ENCODE measurements around the gene MSN. TPM values are rescaled to one million over a fixed set of nuclear protein-coding genes. Genes with fewer than 3 reads are reported as not detected.

MSN gene
- total RNA-seq, 1 experiment from 2014 or later = 315 TPM

GRCh38 chrX:65696613-65697012 lies 29.2 kb downstream of the MSN start:
- no peak for DNase-seq
- peaks cover 12% of the 10 kb centered on the region for H3K36me3 ChIP-seq
- H3K27me3 ChIP-seq = no peaks in the 10 kb centered on the region
- no peaks in the 10 kb centered on the region for H3K9me3 ChIP-seq
- no peak overlapping the region for H3K4me3 ChIP-seq

GRCh38 chrX:65697211-65697641 lies 29.8 kb downstream of the MSN start:
- no peaks in the 10 kb centered on the region for H3K9me3 ChIP-seq
- no peaks in the 10 kb centered on the region for H3K27me3 ChIP-seq
- peaks cover 12% of the 10 kb centered on the region for H3K36me3 ChIP-seq
- DNase-seq = peak; percentile 44
- H3K4me3 ChIP-seq = no peak overlapping the region

GRCh38 chrX:65697915-65698796 lies 30.7 kb downstream of the MSN start:
- no peak overlapping the region for H3K4me3 ChIP-seq
- no peak for DNase-seq
- peaks cover 12% of the 10 kb centered on the region for H3K36me3 ChIP-seq
- H3K9me3 ChIP-seq = no peaks in the 10 kb centered on the region
- no peaks in the 10 kb centered on the region for H3K27me3 ChIP-seq

GRCh38 chrX:65702956-65703355 lies 35.5 kb downstream of the MSN start:
- no peak for DNase-seq
- peaks cover 10% of the 10 kb centered on the region for H3K36me3 ChIP-seq
- no peak overlapping the region for H3K4me3 ChIP-seq
- H3K27me3 ChIP-seq = no peaks in the 10 kb centered on the region
- no peaks in the 10 kb centered on the region for H3K9me3 ChIP-seq

GRCh38 chrX:65705439-65705838 lies 38.0 kb downstream of the MSN start:
- H3K27me3 ChIP-seq = no peaks in the 10 kb centered on the region
- no peak overlapping the region for H3K4me3 ChIP-seq
- no peaks in the 10 kb centered on the region for H3K9me3 ChIP-seq
- no peak for DNase-seq
- peaks cover 2% of the 10 kb centered on the region for H3K36me3 ChIP-seq

GRCh38 chrX:65706041-65706828 lies 38.8 kb downstream of the MSN start:
- peak; percentile 87 for DNase-seq
- H3K4me3 ChIP-seq = no peak overlapping the region
- peaks cover 2% of the 10 kb centered on the region for H3K36me3 ChIP-seq

GRCh38 chrX:65707151-65707550 lies 39.7 kb downstream of the MSN start:
- no peaks in the 10 kb centered on the region; the same call in 1 of the 2 replicates for H3K36me3 ChIP-seq
- DNase-seq = no peak

More at GRCh38 chrX:65706041-65706828, 38.8 kb downstream of the MSN start:
- Histone ChIP-seq H3K27me3 (no peaks in the 10 kb centered on the region), H3K9me3 (no peaks in the 10 kb centered on the region)

GRCh38 chrX:65712005-65712806 lies 44.8 kb downstream of the MSN start:
- H3K4me3 ChIP-seq = no peak overlapping the region
- DNase-seq = no peak
- H3K27me3 ChIP-seq = no peaks in the 10 kb centered on the region
- H3K36me3 ChIP-seq = peaks cover 4% of the 10 kb centered on the region; the same call in 1 of the 2 replicates
- H3K9me3 ChIP-seq = no peaks in the 10 kb centered on the region

More at GRCh38 chrX:65707151-65707550, 39.7 kb downstream of the MSN start:
- Histone ChIP-seq H3K27me3 (no peaks in the 10 kb centered on the region), H3K4me3 (no peak overlapping the region), H3K9me3 (no peaks in the 10 kb centered on the region)

GRCh38 chrX:65718538-65718937 lies 51.1 kb downstream of the MSN start:
- no peak for DNase-seq
- Histone ChIP-seq H3K27me3 (no peaks in the 10 kb centered on the region), H3K4me3 (no peak overlapping the region), H3K9me3 (no peaks in the 10 kb centered on the region), H3K36me3 (peaks cover 17% of the 10 kb centered on the region)

GRCh38 chrX:65720381-65720964 lies 53.0 kb downstream of the MSN start:
- H3K4me3 ChIP-seq = no peak overlapping the region
- peak; percentile 7 for DNase-seq
- H3K9me3 ChIP-seq = no peaks in the 10 kb centered on the region
- no peaks in the 10 kb centered on the region for H3K27me3 ChIP-seq
- H3K36me3 ChIP-seq = peaks cover 25% of the 10 kb centered on the region

- no peaks in the 10 kb centered on the region for H3K27me3 ChIP-seq
- H3K9me3 ChIP-seq = no peaks in the 10 kb centered on the region
- DNase-seq = no peak
- H3K36me3 ChIP-seq = peaks cover 22% of the 10 kb centered on the region
- no peak overlapping the region for H3K4me3 ChIP-seq
These were observed 56.3 kb downstream of the MSN start for GRCh38 chrX:65723706-65724105.

- Histone ChIP-seq H3K4me3 (no peak overlapping the region), H3K36me3 (peaks cover 46% of the 10 kb centered on the region), H3K9me3 (no peaks in the 10 kb centered on the region), H3K27me3 (no peaks in the 10 kb centered on the region)
- no peak for DNase-seq
These were observed 59.3 kb downstream of the MSN start for GRCh38 chrX:65726715-65727114.

- Histone ChIP-seq H3K4me3 (no peak overlapping the region), H3K9me3 (no peaks in the 10 kb centered on the region), H3K36me3 (peaks cover 71% of the 10 kb centered on the region), H3K27me3 (no peaks in the 10 kb centered on the region)
- no peak for DNase-seq
These were observed 64.3 kb downstream of the MSN start for GRCh38 chrX:65731684-65732289.

- Histone ChIP-seq H3K36me3 (peaks cover 39% of the 10 kb centered on the region), H3K27me3 (no peaks in the 10 kb centered on the region), H3K9me3 (no peaks in the 10 kb centered on the region), H3K4me3 (no peak overlapping the region)
- no peak for DNase-seq
These were observed 73.5 kb downstream of the MSN start for GRCh38 chrX:65740909-65741308.

GRCh38 chrX:65741823-65742222 lies 74.4 kb downstream of the MSN start:
- DNase-seq = no peak
- Histone ChIP-seq H3K4me3 (no peak overlapping the region), H3K36me3 (peaks cover 33% of the 10 kb centered on the region), H3K9me3 (no peaks in the 10 kb centered on the region), H3K27me3 (no peaks in the 10 kb centered on the region)

GRCh38 chrX:65744965-65745364 lies 77.5 kb downstream of the MSN start:
- H3K4me3 ChIP-seq = no peak overlapping the region
- peaks cover 15% of the 10 kb centered on the region for H3K36me3 ChIP-seq
- H3K27me3 ChIP-seq = no peaks in the 10 kb centered on the region
- DNase-seq = no peak
- no peaks in the 10 kb centered on the region for H3K9me3 ChIP-seq

All from MG63 (cell line).